Ovary (tissue), 3 donors: ENCODE results near the gene SMYD2.

Experiments
- CTCF ChIP-seq, 3 donors: fragments of 450-650 bp in 2 of 3; fragments of 200-600 bp in 1 of 3; IDR thresholded peaks; one replicate each; pipeline versions ENCODE4 v1.5.1 to v1.8.0; 2016 to 2022; ENCODE audit warnings: antibody characterized with exemption in 3 of 3, mild to moderate bottlenecking in 1 of 3
- EP300 ChIP-seq: sonication (generic); formaldehyde crosslinking; IDR thresholded peaks from one replicate; pipeline ENCODE4 v1.6.1; 2017; ENCODE audit warnings: antibody characterized with exemption
- POLR2A ChIP-seq: fragments of 450-650 bp; IDR thresholded peaks from one replicate; pipeline ENCODE4 v1.6.1; 2017; ENCODE audit warnings: antibody characterized with exemption, mild to moderate bottlenecking, moderate library complexity
- donor health status: DM: no; HTN: no; CAD: no.

DNA sequence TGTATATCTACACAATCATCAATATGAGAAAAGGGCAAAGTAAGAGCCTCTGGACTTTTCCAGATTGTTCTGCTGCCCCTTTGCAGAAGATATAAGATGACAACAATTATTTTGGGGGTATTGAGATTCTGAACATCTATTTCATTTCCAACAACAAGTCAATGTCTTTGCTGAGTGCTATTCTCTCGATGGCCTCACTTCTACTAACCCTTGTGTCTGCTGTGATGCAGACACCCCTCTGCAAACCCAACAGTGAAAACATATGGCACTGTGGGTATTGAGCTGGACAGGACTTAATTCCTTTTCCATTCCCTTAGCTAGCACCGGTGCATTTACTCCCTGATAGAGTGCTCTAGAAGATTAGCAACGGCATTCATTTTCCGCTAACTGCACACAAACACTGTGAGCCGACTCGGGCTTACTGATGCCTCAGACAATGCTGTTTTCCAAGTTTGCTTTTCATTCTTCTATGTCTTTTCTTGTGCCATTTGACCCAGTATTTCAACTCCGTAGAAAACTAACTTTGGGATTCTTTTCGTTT, 33.4 kb upstream of the SMYD2 start:
- TF ChIP-seq CTCF (IDR thresholded peaks at IDR 0.05) (no peak), POLR2A (no peak), EP300 (no peak)
